NCI-H1694 (cell line): ENCODE results near the gene ADAM12.

Experiments used
- DNase-seq: peaks from one replicate; lab custom pipeline; 2025; lab: John Stamatoyannopoulos, UW

The ADAM12 gene

DNA sequence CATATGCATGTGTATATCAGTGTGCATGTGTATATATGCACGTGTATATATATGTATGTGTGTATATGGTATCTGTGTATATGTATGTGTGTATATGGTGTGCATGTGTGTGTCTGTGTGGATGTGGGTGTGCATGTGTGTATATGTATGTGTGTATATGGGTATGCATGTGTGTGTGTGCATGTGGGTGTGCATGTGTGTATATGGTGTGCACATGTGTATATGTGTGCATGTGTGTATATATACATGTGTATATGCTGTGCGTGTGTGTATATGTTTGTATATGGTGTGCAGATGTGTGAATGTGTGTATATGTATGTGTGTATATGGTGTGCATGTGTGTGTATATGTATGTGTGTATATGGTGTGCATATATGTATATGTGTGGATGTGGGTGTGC lies 245.2 kb downstream of the ADAM12 start:
- no peak for DNase-seq

DNA sequence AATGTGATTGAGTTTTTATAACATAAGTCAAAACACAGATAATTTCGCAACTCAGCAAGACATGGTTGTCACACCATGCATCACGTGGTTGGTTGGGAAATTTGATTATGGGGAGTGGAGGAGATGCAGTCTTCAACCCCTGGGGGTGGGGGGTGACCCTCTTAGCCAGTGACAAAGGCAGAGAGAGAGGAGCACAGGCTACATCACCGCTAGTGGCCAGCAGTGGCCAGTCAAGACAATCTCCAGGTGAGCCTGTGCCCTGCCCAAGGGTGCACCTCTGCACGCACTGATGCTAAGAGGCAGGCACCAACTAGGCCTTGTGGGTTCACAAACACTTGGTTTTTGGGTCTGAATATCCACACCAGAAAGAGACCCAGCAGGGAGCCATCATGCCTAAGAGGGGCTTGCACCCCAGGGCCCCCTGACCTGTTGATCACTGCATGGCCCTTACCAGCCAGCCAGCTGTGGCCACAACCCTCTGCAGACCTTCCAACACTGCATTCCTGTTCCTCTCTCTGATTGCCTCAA lies 247.5 kb downstream of the ADAM12 start:
- no peak for DNase-seq

DNA sequence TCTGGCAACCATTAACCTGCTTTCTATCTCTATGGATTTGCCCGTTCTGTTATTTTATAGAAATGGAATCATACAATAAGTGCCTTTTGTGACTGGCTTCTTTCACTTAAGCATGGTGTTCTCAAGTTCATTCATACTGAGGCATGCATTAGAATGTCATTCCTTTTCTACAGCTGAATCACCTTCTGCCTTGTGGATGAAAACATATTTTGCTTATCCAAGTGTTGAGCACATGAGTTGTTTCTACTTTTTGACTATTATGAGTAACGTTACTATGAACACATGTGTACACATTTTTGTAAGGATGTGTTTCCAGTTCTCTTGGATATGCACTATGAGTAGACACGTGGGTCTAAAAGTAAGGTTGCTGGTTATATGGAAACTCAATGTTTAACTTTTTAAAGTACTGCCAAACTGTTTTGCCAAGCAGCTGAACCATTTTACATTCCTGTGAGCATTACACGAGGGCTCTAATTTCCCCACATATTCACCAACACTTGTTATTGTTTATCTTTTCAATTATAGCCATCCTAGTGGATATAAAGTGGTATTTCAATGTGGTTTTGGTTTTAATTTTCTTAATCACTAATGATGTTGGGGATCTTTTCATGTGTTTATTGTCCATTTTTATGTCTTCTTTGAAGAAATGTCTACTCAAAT lies 250.6 kb downstream of the ADAM12 start:
- DNase-seq, result no peak

DNA sequence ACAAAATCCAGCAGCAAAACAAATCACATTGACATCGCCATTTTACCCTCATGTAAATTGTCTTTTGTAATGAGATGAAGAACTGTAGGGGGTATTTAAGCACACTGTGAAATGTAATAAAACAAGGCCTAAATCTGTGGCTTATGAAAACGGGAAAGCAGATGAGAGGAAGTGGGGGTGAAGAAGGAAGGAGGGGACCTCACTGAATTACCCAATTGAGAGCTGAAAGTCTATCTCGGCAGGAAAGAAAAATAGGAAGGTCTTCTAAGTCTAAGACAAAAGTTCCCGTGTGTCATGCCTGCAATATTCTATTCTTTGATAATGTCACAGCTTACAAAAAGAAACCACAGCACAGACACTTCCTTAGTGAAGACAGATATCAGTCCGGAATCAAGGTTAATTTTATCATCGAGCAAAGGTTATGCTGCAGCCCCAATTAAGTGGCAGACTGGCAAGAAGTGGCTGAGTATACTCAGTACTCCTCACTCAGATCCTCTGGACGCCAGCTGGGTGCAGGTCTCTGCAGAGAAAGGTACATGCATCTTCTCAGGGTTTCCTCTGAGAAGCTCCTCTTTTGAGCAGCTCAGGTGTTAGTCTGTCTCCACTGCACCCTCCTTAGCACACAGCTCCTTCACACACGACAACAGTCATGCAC lies 252.2 kb downstream of the ADAM12 start:
- DNase-seq, result no peak

DNA sequence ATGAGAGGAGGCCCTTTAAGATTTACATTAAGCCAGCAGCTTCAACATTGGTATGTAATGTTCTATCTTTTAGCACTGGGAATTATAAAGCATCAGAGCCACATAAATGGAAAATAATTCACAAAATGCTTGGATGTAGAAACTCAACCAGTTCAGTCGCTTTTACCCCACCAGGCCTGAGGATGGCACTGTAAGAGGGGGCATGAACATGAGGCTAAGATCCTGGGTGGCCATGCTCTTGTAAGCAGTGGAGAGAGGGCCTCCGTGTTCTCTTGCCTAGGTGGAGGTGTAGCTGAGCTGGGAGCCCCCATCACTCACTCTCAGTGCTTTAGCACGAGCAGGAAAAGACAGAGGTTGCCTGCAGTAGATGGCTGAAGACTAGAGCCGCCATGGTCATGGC lies 253.1 kb downstream of the ADAM12 start:
- no peak for DNase-seq

DNA sequence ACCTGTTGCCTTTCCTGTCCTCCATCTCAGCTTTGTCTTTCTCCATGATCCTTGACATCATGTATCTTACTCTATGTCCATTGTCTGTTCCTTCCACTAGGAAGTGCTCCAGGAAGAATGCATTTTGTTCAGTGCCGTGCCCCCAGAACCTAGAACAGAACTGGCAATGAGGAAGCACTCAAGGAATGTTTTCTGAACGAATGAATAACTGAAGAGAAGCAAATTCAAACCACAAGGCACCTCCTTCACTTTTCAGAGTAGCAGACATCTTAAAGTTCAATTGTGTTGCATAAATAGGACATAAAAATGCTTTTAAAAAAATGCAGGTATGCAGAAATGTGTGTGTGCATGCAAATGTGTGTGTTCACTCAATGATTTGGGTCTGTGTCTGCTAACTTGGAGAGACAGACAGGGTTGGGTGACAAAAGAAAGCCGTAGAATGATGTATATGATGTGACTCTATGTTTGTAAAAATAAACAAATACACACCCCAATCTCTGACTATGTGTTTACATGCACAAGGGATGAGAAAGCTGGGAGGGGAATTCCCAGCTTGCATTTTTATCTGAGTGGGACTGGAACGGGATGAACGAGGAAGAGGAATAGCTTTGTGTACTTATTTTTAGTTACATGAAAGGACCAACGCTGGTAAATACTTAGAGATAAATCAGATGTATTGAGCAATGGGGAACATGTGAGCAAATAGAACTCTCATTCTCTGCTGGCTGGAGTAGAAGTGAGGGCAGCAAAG lies 254.2 kb downstream of the ADAM12 start:
- no peak for DNase-seq

DNA sequence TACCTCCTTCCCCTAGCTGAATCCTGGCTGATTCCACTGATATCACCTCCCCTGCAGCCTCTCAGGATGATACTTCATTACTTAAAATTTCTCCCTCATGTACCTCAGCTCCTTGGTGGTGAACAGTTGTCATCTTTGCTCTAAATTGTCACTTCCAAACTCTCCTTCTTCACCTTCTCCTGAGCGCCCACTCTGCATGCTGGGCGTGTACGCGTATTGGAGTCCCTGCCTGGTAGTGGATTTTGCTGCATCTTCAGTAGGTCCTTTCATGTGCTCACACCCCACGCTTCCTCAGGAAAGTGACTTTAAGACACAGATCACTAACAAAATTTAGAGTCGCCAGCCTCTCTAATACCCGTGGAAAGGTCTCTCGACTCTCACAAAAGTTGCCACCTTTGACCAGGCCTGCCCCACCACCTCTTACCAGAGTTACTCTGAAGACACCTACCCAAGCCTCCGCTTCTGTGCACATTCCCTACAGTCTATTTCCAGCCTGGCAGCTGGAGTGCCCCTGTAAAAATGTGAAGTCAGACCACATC lies 255.1 kb downstream of the ADAM12 start:
- no peak for DNase-seq

DNA sequence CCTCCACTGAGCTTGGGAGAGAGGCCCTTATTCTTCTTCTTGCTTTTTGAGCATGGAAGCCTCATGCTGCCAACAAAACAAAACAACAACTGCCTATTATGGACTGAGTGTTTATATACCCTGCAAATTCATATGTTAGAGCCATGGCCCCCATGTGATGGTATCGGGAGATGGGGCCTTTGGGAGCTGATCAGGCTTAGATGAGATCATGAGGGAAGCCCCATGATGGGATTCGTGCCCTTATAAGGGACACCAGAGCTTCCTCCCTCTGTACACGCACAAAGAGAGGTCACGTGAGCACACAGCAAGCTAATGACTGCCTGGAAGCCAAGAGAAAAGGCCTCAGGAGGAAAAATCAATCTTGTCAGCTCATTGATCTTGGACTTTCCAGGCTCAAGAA lies 256.9 kb downstream of the ADAM12 start:
- DNase-seq, result no peak

DNA sequence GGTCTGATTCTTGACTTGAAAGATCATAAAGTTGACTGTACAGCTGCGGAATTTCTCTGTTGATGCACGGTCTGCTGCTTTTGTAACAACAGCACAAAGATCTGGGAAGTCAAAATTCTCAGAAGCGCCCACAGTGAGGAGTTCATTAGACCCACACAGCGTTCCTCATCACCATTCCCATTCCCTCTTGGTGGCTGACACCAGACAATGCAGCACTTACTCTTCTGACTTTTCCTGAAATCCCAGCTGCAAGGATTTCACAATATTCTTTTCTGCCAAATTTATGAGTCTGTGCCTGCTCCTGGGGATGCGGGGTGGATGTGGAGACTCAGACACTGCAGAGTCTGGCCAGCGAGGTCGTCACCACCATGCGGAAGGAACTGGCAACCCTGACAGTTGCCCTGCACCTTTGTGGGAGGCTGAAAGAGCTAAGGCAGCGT lies 258.0 kb downstream of the ADAM12 start:
- DNase-seq, result no peak

DNA sequence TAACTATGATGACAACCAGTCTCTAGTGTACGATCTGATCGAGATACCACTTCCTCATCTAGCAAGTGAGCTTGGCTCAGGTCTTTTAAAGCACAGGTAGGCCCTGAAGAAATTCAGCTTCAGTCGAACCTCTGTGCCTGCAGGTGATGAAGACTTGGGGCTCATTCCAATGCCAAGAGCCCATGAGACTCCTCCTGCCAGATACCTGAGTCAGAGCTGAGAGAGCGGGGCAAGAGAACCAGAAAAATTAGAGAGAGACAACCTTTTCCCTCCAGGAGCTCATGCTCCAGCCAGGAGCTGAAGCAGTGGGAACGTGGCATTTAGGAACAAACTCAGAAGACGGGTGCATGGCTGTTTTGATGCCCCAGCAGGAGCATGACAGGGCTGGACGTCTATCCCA lies 259.3 kb downstream of the ADAM12 start:
- DNase-seq, result no peak

DNA sequence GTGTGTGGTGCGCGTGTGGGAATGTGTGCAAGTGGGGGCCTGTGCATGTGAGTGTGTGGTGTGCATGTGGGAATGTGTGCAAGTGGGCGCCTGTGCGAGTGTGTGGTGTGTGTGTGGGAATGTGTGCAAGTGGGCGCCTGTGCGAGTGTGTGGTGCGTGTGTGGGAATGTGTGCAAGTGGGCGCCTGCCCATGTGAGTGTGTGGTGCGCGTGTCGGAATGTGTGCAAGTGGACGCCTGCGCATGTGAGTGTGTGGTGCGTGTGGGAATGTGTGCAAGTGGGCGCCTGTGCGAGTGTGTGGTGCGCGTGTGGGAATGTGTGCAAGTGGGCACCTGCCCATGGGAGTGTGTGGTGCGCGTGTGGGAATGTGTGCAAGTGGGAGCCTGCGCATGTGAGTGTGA lies 259.7 kb downstream of the ADAM12 start:
- DNase-seq, result no peak

DNA sequence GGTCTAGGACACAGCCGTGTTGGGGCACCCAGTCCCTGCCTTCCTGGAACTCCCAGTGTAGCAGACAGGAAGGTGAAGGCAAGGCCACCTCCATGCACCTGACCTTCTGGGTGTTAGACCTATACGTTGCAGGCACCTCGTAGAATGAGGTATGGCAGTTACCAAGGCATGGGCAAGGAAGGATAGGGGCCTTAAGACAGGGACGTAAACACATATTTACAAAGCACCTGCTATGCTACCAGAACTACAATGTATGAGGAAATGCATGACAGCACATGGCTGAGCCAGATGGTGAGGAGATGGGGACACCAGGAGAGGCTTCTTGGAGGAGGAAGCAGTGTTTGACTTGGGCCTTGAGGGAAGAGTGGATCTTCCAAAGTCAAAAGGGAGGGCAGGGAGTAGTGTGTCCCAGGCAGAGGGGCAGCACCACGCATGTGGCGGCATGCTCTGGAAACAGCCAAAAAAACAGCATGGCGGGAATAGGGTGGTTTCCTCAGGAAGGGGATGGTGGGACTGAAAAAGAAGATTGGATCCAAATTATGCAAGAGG lies 260.7 kb downstream of the ADAM12 start:
- no peak for DNase-seq

DNA sequence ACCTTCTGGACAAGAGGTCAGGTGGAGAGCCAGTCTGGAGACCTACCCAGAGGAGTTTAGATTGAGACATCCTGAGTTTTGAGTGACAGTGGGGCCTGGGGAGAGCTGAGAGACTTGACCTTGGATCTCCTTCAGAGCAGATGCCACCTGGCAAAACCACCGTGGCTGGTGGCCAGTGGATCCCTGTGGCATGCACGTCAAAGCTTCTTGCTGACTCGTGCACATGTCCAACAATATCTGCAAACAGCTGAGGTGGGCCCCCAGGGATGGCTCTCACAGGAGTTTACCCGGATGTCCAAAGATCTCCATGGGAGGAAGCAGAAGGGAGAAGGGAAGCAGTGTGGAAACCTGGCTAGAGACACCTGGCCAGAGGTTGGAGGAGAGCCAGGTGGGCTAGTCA lies 261.4 kb downstream of the ADAM12 start:
- DNase-seq, result no peak

DNA sequence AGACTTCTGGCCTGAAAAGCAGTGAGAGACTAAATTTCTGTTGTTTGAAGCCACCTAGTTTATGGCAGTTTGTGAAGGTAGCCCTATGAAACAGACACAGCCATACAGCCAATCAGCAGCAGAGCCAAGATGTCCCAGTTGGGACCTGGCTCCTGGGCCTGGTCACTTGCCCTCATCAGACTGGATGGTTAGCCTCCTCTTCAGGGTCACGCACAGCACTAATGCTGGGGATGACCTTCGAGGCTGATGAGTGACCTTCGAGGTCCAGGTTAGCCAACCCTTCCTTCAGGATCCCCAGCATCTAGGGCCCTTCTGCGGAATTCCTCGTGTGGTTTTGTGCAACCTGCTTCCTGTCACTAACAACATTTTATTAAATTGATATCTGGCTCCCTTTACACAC lies 262.3 kb downstream of the ADAM12 start:
- DNase-seq, result no peak

DNA sequence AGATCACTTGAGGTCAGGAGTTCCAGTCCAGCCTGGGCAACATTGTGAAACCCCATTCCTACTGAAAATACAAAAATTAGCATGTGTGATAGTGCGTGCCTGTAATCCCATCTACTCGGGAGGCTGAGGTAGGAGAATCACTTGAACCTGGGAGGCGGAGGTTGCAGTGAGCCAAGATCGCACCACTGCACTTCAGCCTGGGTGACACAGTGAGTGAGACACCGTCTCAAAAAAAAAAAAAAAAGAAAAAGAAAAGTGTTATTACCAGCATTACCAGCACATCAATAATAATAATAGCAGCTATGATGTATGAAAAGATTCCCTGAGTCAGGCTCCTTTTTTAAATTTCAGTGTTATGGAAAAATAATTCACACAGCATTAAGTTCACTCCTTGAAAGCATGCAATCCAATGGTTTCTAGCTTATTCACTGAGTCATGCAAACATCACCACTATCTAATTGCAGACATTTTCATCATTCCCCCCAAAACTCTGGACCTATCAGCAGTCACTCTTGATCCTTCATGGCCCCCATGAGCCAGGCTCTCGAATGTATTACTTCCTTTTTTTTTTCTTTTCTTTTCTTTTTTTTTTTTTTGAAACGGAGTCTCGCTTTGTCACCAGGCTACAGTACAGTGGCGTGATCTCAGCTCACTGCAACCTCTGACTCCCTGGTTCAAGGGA lies 263.5 kb downstream of the ADAM12 start:
- DNase-seq, result no peak

DNA sequence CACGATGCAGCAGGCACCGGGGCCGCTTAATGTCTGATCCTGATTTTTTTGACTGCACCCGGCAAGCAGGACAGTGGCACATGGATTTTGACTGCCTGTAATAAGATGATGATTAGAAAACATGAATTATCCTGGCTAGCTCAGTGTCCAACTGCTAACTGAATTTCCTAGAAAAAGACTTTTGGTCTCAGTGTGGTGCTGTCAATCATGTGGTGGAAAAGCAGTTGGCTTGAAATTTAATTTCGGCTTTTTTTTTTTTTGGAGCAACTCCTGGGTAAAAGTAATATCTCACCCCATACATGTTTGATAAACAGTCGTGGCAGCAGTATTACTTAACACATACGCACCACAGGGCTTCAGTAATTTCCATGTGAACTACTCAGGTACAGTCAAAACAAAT lies 264.2 kb downstream of the ADAM12 start:
- DNase-seq, result no peak

DNA sequence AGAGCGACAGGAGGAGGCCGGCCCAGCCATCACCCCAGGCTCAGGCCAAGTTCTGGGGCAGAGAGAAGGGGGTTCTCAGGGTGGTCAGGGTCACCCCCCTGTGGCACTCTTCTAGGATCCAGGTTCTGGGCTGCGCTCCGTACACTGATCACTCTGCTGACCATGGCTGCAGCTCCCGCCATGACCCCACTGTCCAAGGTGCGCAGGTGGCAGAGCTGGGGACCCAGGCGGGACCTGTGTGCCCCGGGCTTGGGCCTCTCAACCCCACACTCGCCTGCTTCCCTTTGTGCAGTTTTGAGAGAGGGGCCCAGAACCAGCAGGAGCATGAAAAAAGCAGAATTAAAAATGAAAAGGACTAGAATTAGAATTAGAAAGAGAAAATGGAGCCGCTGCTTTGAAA lies 264.8 kb downstream of the ADAM12 start:
- no peak for DNase-seq

DNA sequence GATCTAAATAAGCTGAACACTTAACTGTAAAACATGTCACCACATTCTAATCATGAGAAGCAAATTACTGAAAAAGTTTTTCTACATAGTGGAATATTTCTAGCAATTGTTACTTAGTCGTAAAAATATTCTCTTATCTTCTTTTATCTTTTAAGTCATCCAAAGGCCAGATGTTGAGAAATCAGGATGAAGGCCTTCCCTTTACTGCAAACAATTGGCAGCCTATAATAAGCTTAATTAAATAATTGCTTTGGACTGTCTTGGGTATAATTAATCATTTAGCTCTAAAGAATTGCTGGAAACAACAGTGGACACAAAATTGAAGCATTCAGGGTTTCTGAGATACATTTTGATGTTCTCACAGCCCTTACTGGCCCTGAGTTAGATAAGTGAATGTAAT lies 265.4 kb downstream of the ADAM12 start:
- no peak for DNase-seq

DNA sequence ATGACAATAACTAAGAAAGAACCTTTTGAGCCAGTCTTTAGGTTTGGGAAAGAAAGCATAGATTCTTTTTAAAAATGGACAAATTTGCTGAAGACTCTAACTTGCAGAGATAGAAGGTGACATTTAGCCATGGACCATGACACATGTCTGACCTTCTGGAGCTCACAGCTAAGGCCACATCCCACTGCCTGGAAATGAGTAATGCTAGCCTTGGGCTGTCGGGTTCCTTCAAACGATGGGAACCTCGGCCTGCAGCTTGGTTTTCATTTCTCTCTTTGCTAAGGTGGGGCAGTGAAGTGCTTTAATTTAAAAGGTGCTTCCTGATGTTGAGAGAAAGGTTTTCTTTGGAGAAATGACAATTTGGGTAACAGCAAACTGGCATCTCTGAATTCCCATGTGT lies 268.7 kb downstream of the ADAM12 start:
- no peak for DNase-seq

DNA sequence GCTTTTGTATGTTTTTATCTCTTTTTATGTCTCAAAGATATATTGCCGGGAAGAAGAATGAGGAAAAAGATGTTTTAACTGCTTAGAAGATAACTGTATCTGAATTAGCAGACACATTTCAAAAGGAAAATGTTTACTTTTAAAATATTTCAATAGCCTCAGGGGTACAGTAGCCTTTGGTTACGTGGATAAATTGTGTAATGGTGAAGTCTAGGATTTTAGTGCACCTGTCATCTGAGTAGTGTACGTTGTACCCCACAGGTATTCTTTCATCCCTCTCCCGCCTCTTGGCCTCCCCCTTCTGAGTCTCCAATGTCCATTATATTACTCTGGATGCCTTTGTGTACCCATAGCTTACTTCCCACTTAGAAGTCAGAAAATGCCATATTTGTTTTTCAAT lies 269.8 kb downstream of the ADAM12 start:
- no peak for DNase-seq

DNA sequence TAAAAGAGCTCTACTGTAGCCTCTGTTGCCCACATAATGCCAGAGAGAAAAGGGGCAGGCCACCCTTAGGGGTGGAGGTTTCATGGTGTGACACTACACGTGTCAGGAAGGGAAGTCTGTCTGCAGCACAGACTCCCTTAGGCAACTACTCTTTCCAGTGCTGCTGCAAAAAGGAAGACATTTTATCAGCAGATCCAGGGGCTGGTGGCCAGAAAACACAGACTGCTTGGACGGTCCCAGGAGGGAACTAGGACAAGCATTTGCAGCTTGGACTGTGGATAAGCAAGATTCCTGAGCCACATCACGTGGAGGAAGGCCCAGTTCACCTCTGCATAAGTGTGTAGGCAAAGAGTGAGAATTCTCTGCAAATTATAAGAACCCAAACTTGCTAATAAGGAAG lies 271.1 kb downstream of the ADAM12 start:
- DNase-seq, result no peak

DNA sequence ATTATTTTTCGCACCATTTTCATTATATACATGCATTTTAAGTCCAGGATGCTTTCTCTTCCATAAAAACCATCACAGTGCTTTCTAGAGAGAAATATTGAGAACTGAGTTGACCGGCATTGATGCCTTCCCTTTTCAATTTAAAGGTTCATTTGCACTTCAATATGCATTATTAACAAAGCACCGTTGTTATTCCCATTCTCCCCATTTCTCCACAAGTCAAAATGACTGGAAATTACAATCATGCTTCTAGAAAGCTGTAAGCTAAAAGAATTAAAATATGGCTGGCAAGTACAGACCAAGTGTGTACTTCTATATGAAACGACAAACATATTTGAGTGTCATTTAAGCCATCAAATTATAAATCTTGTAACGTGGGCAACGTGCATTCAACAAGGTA lies 272.4 kb downstream of the ADAM12 start:
- no peak for DNase-seq
